ENCODE measurements around the gene NOS3. TPM values are rescaled to one million over a fixed set of nuclear protein-coding genes. Genes with fewer than 3 reads are reported as not detected.
"Not testable (repeated sequence)": the region's sequence is repeated elsewhere in the genome, so short reads cannot be mapped to it uniquely, and the experiment has no call there.

The NOS3 gene
- polyA plus RNA-seq, 6 donors from 2014 or later, result 0.29 to 2.8 (median 1.3) TPM

GRCh38 chr7:151040616-151041375, 50.0 kb downstream of the NOS3 start:
- H3K27me3 Mint-ChIP-seq, result no peaks in the 10 kb centered on the region
- DNase-seq (no peak), ATAC-seq (ENCODE audit: low read depth in 2 of 2) (no peak)
- H3K9me3 Mint-ChIP-seq, result no peaks in the 10 kb centered on the region
- H3K27ac Mint-ChIP-seq, result no peak overlapping the region
- no peak overlapping the region for H3K4me3 Mint-ChIP-seq
- no peaks in the 10 kb centered on the region for H3K36me3 Mint-ChIP-seq
- no peaks in the 10 kb centered on the region for H3K4me1 Mint-ChIP-seq

GRCh38 chr7:151043449-151043848, 52.6 kb downstream of the NOS3 start:
- H3K4me1 Mint-ChIP-seq; DNase-seq; H3K36me3 Mint-ChIP-seq; H3K27me3 Mint-ChIP-seq; ATAC-seq (ENCODE audit: low read depth in 2 of 2); H3K9me3 Mint-ChIP-seq: not testable (repeated sequence)
- Mint-ChIP-seq H3K27ac (peak overlapping the region in 1 of 6 donors; percentile 64), H3K4me3 (peak overlapping the region in 1 of 8 donors; percentile 59)

- no peak for DNase-seq
- no peaks in the 10 kb centered on the region for H3K9me3 Mint-ChIP-seq
- no peak for ATAC-seq (ENCODE audit: low read depth in 2 of 2)
- no peaks in the 10 kb centered on the region for H3K36me3 Mint-ChIP-seq
- H3K27ac Mint-ChIP-seq, result no peak overlapping the region
- peaks cover 0 to 2% (median 0%) of the 10 kb centered on the region in 3 donors for H3K4me1 Mint-ChIP-seq
- H3K4me3 Mint-ChIP-seq, result no peak overlapping the region
- H3K27me3 Mint-ChIP-seq, result no peaks in the 10 kb centered on the region
Observed at GRCh38 chr7:151043959-151044358, 53.1 kb downstream of the NOS3 start.

DNA sequence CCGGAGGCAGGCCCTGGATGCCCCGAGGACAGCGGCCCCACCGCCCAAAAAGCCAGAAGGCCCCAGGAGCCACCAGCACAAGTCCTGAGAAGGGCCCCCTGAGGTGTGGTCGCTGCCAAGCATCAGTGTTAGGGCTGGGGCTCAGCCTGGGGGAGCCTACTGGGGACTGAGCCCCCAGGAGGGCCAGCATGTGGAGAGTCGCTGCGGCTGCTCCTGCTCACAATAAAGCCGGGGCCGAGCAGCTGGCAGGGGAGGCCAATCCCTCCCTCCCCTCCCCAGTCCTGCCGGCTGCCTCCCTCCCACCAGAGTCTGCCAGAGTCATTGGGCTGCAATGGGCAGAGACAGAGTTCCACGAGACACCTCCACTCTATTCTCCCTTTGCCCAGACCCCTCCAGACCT, 54.4 kb downstream of the NOS3 start:
- Mint-ChIP-seq H3K9me3 (no peaks in the 10 kb centered on the region), H3K27ac (no peak overlapping the region), H3K4me1 (peaks cover 0 to 2% (median 0%) of the 10 kb centered on the region in 3 donors), H3K4me3 (no peak overlapping the region), H3K27me3 (peaks cover 0 to 7% (median 6%) of the 10 kb centered on the region in 3 donors), H3K36me3 (no peaks in the 10 kb centered on the region)
- no peak for ATAC-seq (ENCODE audit: low read depth in 2 of 2)
- DNase-seq, result no peak

GRCh38 chr7:151045967-151046366, 55.1 kb downstream of the NOS3 start:
- no peak for ATAC-seq (ENCODE audit: low read depth in 2 of 2)
- no peaks in the 10 kb centered on the region for H3K9me3 Mint-ChIP-seq

GRCh38 chr7:151046603-151047573, 56.1 kb downstream of the NOS3 start:
- Mint-ChIP-seq H3K4me1 (peaks cover 0 to 2% (median 0%) of the 10 kb centered on the region in 3 donors), H3K36me3 (no peaks in the 10 kb centered on the region), H3K9me3 (no peaks in the 10 kb centered on the region), H3K4me3 (no peak overlapping the region), H3K27me3 (peaks cover 0 to 17% (median 9%) of the 10 kb centered on the region in 3 donors), H3K27ac (peak overlapping the region in 2 of 6 donors; percentile 4 to 39)
- no peak for DNase-seq
- ATAC-seq (ENCODE audit: low read depth in 2 of 2), result no peak

More at GRCh38 chr7:151045967-151046366, 55.1 kb downstream of the NOS3 start:
- Mint-ChIP-seq H3K27me3 (peaks cover 0 to 12% (median 9%) of the 10 kb centered on the region in 3 donors), H3K36me3 (no peaks in the 10 kb centered on the region), H3K27ac (no peak overlapping the region), H3K4me3 (no peak overlapping the region), H3K4me1 (peaks cover 0 to 2% (median 0%) of the 10 kb centered on the region in 3 donors)
- no peak for DNase-seq

GRCh38 chr7:151047976-151048815, 57.4 kb downstream of the NOS3 start, which contains the start of gene ASIC3:
TSS of gene ASIC3 (plus strand) at chr7:151048531. CDS start at chr7:151048886, 355 bp downstream.
- H3K27me3 Mint-ChIP-seq, result peaks cover 5 to 27% (median 20%) of the 10 kb centered on the region in 3 donors
- DNase-seq (no peak), ATAC-seq (ENCODE audit: low read depth in 2 of 2) (no peak)
- no peaks in the 10 kb centered on the region for H3K9me3 Mint-ChIP-seq
- H3K36me3 Mint-ChIP-seq, result peaks cover 0 to 11% of the 10 kb centered on the region in 2 donors
- H3K4me3 Mint-ChIP-seq, result peak within 1 kb of the TSS in 1 of 8 donors; percentile 59
- H3K4me1 Mint-ChIP-seq, result peaks cover 0 to 6% (median 0%) of the 10 kb centered on the region in 3 donors
- peak within 1 kb of the TSS in 3 of 6 donors; percentile 4 to 62 (median 39) for H3K27ac Mint-ChIP-seq

DNA sequence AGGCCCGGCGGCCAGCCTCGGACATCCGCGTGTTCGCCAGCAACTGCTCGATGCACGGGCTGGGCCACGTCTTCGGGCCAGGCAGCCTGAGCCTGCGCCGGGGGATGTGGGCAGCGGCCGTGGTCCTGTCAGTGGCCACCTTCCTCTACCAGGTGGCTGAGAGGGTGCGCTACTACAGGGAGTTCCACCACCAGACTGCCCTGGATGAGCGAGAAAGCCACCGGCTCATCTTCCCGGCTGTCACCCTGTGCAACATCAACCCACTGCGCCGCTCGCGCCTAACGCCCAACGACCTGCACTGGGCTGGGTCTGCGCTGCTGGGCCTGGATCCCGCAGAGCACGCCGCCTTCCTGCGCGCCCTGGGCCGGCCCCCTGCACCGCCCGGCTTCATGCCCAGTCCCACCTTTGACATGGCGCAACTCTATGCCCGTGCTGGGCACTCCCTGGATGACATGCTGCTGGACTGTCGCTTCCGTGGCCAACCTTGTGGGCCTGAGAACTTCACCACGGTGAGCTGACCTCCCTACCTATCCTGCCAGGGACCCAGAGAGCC, 58.2 kb downstream of the NOS3 start:
- Mint-ChIP-seq H3K9me3 (no peaks in the 10 kb centered on the region), H3K27me3 (peaks cover 5 to 27% (median 23%) of the 10 kb centered on the region in 3 donors), H3K36me3 (peaks cover 0 to 13% of the 10 kb centered on the region in 2 donors), H3K4me1 (peaks cover 0 to 6% (median 0%) of the 10 kb centered on the region in 3 donors), H3K4me3 (no peak overlapping the region), H3K27ac (no peak overlapping the region)
- ATAC-seq (ENCODE audit: low read depth in 2 of 2), result no peak
- DNase-seq, result no peak

DNA sequence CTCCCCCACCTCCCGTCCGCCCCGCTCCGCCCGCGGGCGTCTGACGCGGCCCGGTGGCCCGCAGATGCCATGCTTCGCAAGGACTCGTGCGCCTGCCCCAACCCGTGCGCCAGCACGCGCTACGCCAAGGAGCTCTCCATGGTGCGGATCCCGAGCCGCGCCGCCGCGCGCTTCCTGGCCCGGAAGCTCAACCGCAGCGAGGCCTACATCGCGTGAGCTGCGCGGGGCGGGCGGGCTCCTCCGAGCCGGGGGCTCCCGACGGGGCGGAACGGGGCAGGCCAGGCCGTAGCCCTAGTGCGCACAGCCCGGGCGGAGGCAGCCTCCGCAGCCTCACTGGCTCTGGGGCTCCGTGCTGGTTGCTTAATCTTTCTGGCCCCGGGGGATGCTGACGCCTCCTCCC, 60.3 kb downstream of the NOS3 start:
- Mint-ChIP-seq H3K4me1 (peaks cover 0 to 6% (median 0%) of the 10 kb centered on the region in 3 donors), H3K27me3 (peaks cover 5 to 28% (median 27%) of the 10 kb centered on the region in 3 donors), H3K36me3 (peaks cover 0 to 19% of the 10 kb centered on the region in 2 donors), H3K4me3 (no peak overlapping the region), H3K9me3 (no peaks in the 10 kb centered on the region), H3K27ac (no peak overlapping the region)
- peak; percentile 35 for DNase-seq
- ATAC-seq (ENCODE audit: low read depth in 2 of 2), result peak; percentile 70 to 74

DNA sequence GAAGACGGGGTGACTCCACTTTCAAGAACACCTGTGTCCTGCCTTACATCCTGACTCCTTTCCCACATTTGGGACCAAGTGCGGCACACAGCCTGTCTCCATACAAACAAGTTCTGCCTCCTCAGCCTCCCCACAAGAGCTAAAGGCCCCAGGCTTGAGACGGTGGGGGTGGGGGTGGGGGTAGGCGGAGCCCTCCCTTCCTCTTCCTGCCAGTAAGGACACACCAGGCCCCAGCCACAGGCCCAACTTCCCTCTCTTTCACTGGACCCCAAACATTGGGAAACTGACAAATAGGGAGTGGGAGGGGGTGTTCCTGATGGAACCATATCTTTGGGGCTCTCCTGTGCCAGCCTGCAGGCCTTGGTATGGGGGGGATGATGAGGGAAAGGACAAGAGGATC, 62.3 kb downstream of the NOS3 start:
- peaks cover 0 to 19% of the 10 kb centered on the region in 2 donors for H3K36me3 Mint-ChIP-seq
- H3K9me3 Mint-ChIP-seq, result no peaks in the 10 kb centered on the region
- H3K27ac Mint-ChIP-seq, result no peak overlapping the region
- no peak overlapping the region for H3K4me3 Mint-ChIP-seq
- H3K4me1 Mint-ChIP-seq, result peaks cover 9 to 19% (median 12%) of the 10 kb centered on the region in 3 donors
- DNase-seq (no peak), ATAC-seq (ENCODE audit: low read depth in 2 of 2) (no peak)
- peaks cover 5 to 28% (median 27%) of the 10 kb centered on the region in 3 donors for H3K27me3 Mint-ChIP-seq

DNA sequence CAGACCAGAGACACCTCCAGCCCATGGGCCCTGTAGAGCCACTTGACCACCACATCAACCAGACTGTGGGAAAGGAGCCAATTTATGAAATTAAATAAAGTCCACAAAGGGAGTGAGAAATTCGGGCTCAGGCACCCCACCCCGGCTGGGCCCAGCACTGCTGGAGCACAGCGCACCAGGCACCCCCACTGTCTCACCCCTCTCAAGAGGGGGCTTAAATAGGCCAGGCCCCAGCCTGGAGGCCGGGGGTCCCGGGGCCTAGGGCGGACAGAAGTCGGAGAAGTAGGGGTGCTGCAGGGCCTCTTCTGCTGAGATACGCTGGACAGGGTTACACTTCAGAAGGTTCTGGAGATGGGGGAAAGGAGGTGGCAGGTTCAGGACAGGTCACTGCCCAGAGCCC, 62.9 kb downstream of the NOS3 start:
- H3K9me3 Mint-ChIP-seq, result no peaks in the 10 kb centered on the region
- peaks cover 12 to 25% (median 18%) of the 10 kb centered on the region in 3 donors for H3K4me1 Mint-ChIP-seq
- ATAC-seq (ENCODE audit: low read depth in 2 of 2), result no peak
- no peak for DNase-seq
- no peak overlapping the region for H3K27ac Mint-ChIP-seq
- peaks cover 5 to 28% (median 27%) of the 10 kb centered on the region in 3 donors for H3K27me3 Mint-ChIP-seq
- no peak overlapping the region for H3K4me3 Mint-ChIP-seq
- H3K36me3 Mint-ChIP-seq, result peaks cover 0 to 19% of the 10 kb centered on the region in 2 donors

DNA sequence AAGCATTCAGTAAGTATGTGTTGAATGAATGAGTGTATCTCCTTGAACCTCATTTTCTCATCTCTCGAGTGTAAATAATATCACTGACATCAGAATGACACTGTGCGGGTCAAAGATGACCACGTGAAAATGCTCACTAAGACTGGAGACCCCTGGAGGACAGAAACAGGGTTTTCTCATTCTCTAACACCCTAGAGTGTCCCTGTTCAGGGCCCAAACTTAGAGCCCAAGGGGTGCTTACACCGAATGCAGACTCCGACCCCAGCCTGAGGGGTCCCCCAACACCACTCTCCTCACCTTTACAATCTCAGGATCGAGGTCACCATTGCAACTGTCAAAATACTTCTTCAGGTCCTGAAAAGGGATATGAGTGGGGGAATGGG, 65.5 kb downstream of the NOS3 start:
- H3K9me3 Mint-ChIP-seq, result no peaks in the 10 kb centered on the region
- H3K4me1 Mint-ChIP-seq, result peaks cover 24 to 37% (median 35%) of the 10 kb centered on the region in 3 donors
- H3K36me3 Mint-ChIP-seq, result peaks cover 0 to 19% of the 10 kb centered on the region in 2 donors
- ATAC-seq (ENCODE audit: low read depth in 2 of 2) (no peak), DNase-seq (no peak)
- H3K4me3 Mint-ChIP-seq, result peak overlapping the region; percentile 9 to 97 (median 93)
- H3K27ac Mint-ChIP-seq, result peak overlapping the region in 2 of 6 donors; percentile 19 to 37
- peaks cover 5 to 19% (median 16%) of the 10 kb centered on the region in 3 donors for H3K27me3 Mint-ChIP-seq

Measured in naive B cell (primary cell).